Activated CD8-positive, alpha-beta memory T cell treated with anti-CD3 and anti-CD28 coated beads, Interleukin-2, amount 50 U/mL, for 48 hours (primary cell): Measurements from ENCODE around the gene INPP5B.
A peak's percentile ranks its signal among the peaks of the same experiment; 100 is the strongest.
"Not testable (repeated sequence)": the region's sequence is repeated elsewhere in the genome, so short reads cannot be mapped to it uniquely, and the experiment has no call there.

Experiments
- DNase-seq: peaks from one replicate; pipeline ENCODE4 v3.0.0-alpha.2; 2020

The INPP5B gene

GRCh38 chr1:37947364-37947763, 511 bp upstream of the INPP5B start:
- no peak for DNase-seq

- no peak for DNase-seq
These were observed 830 bp downstream of the INPP5B start for GRCh38 chr1:37945743-37946702.

DNA sequence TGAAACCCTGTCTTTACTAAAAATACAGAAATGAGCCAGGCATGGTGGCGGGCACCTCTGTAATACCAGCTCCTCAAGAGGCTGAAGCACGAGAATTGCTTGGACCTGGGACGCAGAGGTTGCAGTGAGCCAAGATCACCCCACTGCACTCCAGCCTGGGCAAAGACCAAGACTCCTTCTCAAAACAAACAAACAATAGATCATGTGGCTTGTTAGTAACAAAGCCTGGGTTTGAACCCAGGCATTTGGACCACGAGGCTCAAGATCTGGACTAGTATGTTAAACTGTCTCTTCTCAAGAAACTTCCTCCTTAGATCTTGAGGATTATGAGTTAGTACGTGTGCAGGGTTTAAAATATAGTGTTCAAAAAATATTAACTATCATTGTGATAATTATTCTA, 1.6 kb downstream of the INPP5B start:
- DNase-seq = no peak

DNA sequence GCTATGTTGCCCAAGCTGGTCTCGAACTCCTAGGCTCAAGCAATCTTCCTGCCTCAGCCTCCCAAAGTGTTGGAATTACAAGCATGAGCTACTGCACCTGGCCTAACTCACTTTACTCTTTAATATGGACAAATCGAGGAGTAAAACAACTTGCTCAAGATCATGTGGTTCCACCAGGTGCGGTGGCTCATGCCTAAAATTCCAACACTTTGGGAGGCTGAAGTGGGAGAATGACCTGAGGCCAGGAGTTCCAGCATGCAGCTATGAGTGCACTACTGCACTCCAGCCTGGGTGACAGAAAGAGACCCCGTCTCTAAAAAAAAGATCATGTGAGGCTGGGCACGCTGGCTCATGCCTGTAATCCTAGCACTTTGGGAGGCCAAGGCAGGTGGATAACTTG, 2.0 kb downstream of the INPP5B start:
- DNase-seq = no peak

- DNase-seq = no peak
These were observed 2.6 kb downstream of the INPP5B start for GRCh38 chr1:37944086-37944763.

GRCh38 chr1:37940299-37940947, 6.4 kb downstream of the INPP5B start:
- no peak for DNase-seq

DNA sequence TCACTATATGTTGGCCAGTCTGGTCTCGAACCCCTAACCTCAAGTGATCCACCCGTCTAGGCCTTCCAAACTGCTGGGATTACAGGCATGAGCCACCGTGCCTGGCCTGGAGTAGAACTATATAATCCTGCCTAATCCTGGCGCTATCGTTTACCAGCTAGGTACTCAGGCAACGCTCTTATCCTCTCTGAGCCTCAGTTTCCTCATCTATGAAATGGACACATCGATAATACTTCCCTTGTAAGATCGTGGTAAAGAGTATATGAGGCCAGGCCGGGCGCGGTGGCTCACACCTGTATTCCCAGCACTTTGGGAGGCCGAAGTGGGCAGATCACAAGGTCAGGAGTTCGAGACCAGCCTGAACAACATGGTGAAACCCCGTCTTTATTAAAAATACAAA, 10.1 kb downstream of the INPP5B start:
- not testable (repeated sequence) for DNase-seq

DNA sequence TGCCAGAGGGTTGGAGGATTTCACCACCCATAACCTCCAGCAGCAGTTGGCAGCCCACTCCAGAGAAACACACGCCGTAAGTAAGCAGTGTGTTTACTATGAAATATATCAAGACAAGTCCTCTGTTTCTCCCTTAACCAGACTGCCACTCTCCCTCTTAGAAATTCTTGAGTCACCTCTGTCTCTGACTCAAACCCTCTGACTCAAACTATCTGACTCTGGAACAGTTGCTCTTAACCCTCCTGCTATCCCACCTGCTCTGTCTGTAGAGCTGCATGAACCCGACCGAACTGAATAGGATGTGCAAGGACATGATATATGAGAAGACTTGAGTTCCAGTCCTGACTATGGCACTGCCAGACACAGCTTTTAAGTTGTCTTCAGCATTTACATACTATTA, 14.1 kb downstream of the INPP5B start:
- DNase-seq = no peak

- DNase-seq = peak; percentile 96
These were observed 15.3 kb downstream of the INPP5B start for GRCh38 chr1:37931361-37932158.

DNA sequence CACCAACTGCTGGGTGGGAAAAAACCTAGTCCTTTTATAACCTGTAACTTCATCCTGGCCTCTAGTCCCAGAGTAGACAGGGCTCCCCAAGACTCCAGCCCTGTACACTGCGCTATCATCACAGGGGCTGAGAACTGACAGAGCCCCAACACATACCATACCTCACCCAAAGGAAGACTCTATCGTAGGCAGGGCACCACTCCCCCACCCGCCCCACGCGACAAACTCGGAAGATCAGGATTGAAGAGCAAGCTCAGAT, 15.8 kb downstream of the INPP5B start:
- DNase-seq = no peak

GRCh38 chr1:37930246-37931101, 16.4 kb downstream of the INPP5B start:
- peak; percentile 61 for DNase-seq

DNA sequence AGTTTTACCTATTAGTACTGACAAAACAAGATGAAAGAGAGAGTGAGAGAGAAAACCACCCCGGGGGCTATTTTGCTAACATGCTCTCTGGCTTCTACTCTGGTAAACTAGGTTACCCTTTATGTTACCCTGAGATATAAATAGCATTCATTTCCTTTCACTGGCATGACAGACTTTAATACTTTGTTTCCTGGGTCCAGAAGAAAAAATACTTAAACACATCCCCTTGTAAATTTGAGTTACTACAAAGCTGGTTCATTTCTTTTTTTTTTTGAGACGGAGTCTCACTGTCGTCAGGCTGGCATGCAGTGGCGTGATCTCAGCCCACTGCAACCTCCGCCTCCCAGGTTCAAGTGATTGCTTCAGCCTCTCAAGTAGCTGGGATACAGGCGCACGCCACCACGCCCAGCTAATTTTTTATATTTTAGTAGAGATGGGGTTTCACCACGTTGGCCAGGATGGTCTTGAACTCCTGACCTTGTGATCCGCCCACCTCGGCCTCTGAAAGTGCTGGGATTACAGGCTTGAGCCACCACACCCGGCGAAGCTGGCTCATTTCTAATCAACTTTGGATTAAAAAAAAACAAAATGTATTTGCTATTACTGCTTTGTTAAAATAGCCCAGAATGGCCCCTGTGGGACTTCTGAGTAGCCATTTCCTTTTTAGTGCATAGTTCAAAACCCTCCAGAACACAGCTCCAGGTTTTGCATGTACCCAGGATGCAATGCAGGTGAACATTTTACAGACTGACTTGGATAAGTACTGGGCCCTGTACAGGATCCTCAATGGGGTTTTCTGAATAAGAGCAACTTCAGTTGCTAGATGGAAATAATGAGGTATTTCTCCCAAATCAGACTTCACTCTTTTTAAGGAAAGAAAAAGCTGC, 20.6 kb downstream of the INPP5B start:
- DNase-seq = no peak

DNA sequence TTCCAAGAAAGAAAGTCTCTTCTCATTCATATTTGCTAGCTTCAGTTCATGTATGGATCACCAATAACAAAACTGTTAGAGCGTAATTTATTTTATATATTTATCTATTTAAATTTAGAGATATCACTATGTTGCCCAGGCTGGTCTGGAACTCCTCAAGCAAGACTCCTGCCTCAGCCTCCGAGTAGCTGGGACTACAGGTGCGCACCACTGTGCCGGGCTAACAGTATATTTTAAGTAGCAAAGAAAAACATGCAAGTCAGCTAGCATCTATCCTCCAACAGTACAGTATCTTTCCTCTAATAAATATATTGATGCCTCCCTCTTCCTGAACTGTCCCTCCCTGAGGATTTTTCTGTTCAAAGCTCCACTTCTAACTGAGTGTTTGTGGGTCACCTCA, 21.5 kb downstream of the INPP5B start:
- DNase-seq = no peak

- no peak for DNase-seq
These were observed 23.3 kb downstream of the INPP5B start for GRCh38 chr1:37923551-37923889.

- no peak for DNase-seq
These were observed 23.9 kb downstream of the INPP5B start for GRCh38 chr1:37922767-37923550.

DNA sequence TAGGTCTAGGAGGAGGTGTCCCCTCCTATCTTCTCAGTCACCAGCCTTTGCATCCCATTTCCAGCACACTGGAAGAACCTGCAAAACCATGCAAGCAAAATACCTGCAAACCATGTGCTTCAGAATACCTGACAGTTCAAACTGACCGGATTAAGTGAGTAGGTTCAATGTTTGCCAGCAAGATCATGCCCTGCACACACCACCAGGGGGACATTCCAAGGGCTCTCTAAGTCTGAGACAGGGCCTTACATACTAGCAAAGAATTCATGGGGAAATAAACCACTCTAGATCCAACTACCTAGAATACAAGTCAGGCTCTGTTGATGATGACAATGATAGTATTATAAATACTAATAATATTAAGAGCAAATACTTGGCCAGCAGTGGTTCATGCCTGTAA, 27.6 kb downstream of the INPP5B start:
- no peak for DNase-seq

GRCh38 chr1:37915476-37916093, 31.3 kb downstream of the INPP5B start:
- no peak for DNase-seq

GRCh38 chr1:37914719-37915475, 32.0 kb downstream of the INPP5B start:
- DNase-seq = no peak

DNA sequence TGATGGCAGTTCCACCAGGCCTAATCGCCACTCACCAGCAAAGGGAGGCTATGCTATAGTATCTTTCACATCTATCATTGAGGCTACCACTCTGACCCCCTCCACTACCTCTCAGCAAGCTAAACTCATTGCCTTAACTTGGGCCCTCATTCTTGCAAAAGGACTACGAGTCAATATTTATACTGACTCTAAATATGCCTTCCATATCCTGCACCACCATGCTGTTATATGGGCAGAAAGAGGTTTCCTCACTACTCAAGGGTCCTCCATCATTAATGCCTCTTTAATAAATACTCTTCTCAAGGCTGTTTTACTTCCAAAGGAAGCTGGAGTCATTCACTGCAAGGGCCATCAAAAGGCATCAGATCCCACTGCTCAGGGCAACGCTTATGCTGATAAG, 35.4 kb downstream of the INPP5B start:
- not testable (repeated sequence) for DNase-seq
